GM12864 (cell line): ENCODE results near the gene EXD1.
"Not testable (repeated sequence)": the region's sequence is repeated elsewhere in the genome, so short reads cannot be mapped to it uniquely, and the experiment has no call there.

Experiments
- DNase-seq: peaks from one replicate; pipeline ENCODE4 v3.0.0-alpha.2; 2011; ENCODE audit warnings: low read depth
- H3K4me3 ChIP-seq: 2 replicates; pipeline ENCODE4 v1.5.1; 2011; ENCODE audit warnings: mild to moderate bottlenecking, low read depth, low read length, control low read depth
- TF ChIP-seq, protein P1 (sequence below): IDR thresholded peaks from 2 replicates; pipeline ENCODE4 v1.5.1; 2011; ENCODE audit warnings: low read depth, mild to moderate bottlenecking, moderate library complexity, low read length, control low read depth, inconsistent platforms; ENCODE audit errors: missing control alignments

Gene EXD1

GRCh38 chr15:41148065-41148464 is 82.5 kb downstream of the EXD1 start:
- TF ChIP-seq, protein P1, sequence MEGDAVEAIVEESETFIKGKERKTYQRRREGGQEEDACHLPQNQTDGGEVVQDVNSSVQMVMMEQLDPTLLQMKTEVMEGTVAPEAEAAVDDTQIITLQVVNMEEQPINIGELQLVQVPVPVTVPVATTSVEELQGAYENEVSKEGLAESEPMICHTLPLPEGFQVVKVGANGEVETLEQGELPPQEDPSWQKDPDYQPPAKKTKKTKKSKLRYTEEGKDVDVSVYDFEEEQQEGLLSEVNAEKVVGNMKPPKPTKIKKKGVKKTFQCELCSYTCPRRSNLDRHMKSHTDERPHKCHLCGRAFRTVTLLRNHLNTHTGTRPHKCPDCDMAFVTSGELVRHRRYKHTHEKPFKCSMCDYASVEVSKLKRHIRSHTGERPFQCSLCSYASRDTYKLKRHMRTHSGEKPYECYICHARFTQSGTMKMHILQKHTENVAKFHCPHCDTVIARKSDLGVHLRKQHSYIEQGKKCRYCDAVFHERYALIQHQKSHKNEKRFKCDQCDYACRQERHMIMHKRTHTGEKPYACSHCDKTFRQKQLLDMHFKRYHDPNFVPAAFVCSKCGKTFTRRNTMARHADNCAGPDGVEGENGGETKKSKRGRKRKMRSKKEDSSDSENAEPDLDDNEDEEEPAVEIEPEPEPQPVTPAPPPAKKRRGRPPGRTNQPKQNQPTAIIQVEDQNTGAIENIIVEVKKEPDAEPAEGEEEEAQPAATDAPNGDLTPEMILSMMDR, result no peak
- no peak for DNase-seq
- no peak overlapping the region for H3K4me3 ChIP-seq

- no peak overlapping the region for H3K4me3 ChIP-seq
- no peak for DNase-seq
- TF ChIP-seq, protein P1, result no peak
These were observed 90.9 kb downstream of the EXD1 start for GRCh38 chr15:41139619-41140018.

DNA sequence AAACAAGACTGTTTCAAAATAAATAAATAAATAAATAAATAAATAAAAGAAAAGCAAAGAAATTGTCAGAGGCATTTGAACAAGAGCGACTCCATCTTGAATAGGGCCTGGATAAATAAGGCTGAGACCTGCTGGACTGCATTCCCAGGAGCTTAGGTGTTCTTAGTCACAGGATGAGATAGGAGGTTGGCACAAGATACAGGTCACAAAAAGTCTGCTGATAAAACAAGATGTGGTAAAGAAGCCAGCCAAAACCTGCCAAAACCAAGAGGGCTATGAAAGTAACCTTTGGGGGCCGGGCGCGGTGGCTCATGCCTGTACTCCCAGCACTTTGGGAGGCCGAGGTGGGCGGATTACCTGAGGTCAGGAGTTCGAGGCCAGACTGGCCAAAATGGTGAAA is 91.4 kb downstream of the EXD1 start:
- DNase-seq, H3K4me3 ChIP-seq: not testable (repeated sequence)

- H3K4me3 ChIP-seq, DNase-seq: not testable (repeated sequence)
These were observed 95.0 kb downstream of the EXD1 start for GRCh38 chr15:41135580-41135979.

GRCh38 chr15:41133454-41133853 is 97.1 kb downstream of the EXD1 start:
- TF ChIP-seq, protein P1, result no peak
- no peak overlapping the region for H3K4me3 ChIP-seq
- DNase-seq, result no peak
